ENCODE measurements around the gene NAA11.

DNA sequence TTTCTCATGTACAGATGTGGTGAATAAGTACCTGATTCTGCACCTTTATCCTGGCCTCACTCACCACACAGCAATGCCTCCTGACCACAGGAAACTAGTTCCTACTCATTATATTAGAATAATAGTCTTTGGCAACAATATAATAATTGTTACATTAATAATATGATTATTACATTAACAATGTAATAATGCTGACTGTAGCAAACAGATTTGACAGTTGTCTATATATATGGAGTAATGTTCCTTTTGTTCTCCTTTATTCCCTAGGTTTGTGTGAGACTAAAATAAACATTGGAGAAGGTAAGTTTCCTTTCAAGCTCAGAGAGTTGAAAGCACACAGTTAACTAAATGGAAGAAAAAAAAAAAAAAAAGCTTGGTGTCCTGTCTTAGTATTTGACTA, 40.6 kb upstream of the NAA11 start:
- TF ChIP-seq ZNF404 (tag by site-specific recombination; IDR thresholded peaks at IDR 0.05) (no peak), KLF16 (tag by site-specific recombination; IDR thresholded peaks at IDR 0.05) (no peak), MYNN (tag by site-specific recombination; IDR thresholded peaks at IDR 0.05; ENCODE audit: borderline replicate concordance) (no peak), PRDM4 (tag by site-specific recombination; IDR thresholded peaks at IDR 0.05) (no peak)
- TF ChIP-seq, protein P1, sequence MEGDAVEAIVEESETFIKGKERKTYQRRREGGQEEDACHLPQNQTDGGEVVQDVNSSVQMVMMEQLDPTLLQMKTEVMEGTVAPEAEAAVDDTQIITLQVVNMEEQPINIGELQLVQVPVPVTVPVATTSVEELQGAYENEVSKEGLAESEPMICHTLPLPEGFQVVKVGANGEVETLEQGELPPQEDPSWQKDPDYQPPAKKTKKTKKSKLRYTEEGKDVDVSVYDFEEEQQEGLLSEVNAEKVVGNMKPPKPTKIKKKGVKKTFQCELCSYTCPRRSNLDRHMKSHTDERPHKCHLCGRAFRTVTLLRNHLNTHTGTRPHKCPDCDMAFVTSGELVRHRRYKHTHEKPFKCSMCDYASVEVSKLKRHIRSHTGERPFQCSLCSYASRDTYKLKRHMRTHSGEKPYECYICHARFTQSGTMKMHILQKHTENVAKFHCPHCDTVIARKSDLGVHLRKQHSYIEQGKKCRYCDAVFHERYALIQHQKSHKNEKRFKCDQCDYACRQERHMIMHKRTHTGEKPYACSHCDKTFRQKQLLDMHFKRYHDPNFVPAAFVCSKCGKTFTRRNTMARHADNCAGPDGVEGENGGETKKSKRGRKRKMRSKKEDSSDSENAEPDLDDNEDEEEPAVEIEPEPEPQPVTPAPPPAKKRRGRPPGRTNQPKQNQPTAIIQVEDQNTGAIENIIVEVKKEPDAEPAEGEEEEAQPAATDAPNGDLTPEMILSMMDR (tag by site-specific recombination; IDR thresholded peaks at IDR 0.05) = no peak
- TF ChIP-seq, protein P2, sequence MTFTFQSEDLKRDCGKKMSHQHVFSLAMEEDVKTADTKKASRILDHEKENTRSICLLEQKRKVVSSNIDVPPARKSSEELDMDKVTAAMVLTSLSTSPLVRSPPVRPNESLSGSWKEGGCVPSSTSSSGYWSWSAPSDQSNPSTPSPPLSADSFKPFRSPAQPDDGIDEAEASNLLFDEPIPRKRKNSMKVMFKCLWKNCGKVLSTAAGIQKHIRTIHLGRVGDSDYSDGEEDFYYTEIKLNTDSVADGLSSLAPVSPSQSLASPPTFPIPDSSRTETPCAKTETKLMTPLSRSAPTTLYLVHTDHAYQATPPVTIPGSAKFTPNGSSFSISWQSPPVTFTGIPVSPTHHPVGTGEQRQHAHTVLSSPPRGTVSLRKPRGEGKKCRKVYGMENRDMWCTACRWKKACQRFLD (tag by site-specific recombination; IDR thresholded peaks at IDR 0.05) = no peak
- TF ChIP-seq, protein P3, sequence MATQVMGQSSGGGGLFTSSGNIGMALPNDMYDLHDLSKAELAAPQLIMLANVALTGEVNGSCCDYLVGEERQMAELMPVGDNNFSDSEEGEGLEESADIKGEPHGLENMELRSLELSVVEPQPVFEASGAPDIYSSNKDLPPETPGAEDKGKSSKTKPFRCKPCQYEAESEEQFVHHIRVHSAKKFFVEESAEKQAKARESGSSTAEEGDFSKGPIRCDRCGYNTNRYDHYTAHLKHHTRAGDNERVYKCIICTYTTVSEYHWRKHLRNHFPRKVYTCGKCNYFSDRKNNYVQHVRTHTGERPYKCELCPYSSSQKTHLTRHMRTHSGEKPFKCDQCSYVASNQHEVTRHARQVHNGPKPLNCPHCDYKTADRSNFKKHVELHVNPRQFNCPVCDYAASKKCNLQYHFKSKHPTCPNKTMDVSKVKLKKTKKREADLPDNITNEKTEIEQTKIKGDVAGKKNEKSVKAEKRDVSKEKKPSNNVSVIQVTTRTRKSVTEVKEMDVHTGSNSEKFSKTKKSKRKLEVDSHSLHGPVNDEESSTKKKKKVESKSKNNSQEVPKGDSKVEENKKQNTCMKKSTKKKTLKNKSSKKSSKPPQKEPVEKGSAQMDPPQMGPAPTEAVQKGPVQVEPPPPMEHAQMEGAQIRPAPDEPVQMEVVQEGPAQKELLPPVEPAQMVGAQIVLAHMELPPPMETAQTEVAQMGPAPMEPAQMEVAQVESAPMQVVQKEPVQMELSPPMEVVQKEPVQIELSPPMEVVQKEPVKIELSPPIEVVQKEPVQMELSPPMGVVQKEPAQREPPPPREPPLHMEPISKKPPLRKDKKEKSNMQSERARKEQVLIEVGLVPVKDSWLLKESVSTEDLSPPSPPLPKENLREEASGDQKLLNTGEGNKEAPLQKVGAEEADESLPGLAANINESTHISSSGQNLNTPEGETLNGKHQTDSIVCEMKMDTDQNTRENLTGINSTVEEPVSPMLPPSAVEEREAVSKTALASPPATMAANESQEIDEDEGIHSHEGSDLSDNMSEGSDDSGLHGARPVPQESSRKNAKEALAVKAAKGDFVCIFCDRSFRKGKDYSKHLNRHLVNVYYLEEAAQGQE (tag by site-specific recombination; IDR thresholded peaks at IDR 0.05) = no peak
- TF ChIP-seq, protein P4, sequence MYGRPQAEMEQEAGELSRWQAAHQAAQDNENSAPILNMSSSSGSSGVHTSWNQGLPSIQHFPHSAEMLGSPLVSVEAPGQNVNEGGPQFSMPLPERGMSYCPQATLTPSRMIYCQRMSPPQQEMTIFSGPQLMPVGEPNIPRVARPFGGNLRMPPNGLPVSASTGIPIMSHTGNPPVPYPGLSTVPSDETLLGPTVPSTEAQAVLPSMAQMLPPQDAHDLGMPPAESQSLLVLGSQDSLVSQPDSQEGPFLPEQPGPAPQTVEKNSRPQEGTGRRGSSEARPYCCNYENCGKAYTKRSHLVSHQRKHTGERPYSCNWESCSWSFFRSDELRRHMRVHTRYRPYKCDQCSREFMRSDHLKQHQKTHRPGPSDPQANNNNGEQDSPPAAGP (tag by site-specific recombination; IDR thresholded peaks at IDR 0.05) = no peak
